ENCODE data around the gene RPGRIP1L. TPM values are rescaled to one million over a fixed set of nuclear protein-coding genes. Genes with fewer than 3 reads are reported as not detected.

The RPGRIP1L gene
- total RNA-seq, 3 donors from 2014 or later (not counting 1 experiment from before 2014, with no cell fraction given): 2.3 to 3.0 (median 2.6) TPM

GRCh38 chr16:53556521-53556920 is 147.1 kb downstream of the RPGRIP1L start:
- Mint-ChIP-seq H3K36me3 (no peaks in the 10 kb centered on the region), H3K9me3 (no peaks in the 10 kb centered on the region), H3K27ac (no peak overlapping the region), H3K4me1 (no peaks in the 10 kb centered on the region), H3K27me3 (ENCODE audit: low read depth in 2 of 2) (peaks cover 0 to 5% of the 10 kb centered on the region in 2 donors), H3K4me3 (no peak overlapping the region)
- intact Hi-C loops (cut with micrococcal nuclease): no loop called here
- H3K9me3 ChIP-seq (ENCODE audit: control insufficient read depth, insufficient read depth, low read length): no peaks in the 10 kb centered on the region
- H3K4me3 ChIP-seq (ENCODE audit: low read length): no peak overlapping the region
- no peak for TF ChIP-seq CTCF (IDR thresholded peaks at IDR 0.05)
- ATAC-seq: no peak
- no peaks in the 10 kb centered on the region for H3K27me3 ChIP-seq (ENCODE audit: control insufficient read depth, insufficient read depth, low read length)
- DNase-seq: no peak
- H3K4me1 ChIP-seq (ENCODE audit: control insufficient read depth, insufficient read depth, low read length): no peaks in the 10 kb centered on the region
- H3K27ac ChIP-seq (ENCODE audit: low read length): no peak overlapping the region
- H3K36me3 ChIP-seq (ENCODE audit: control insufficient read depth, insufficient read depth, low read length): no peaks in the 10 kb centered on the region
- WGBS (ENCODE audit: insufficient coverage): 93% methylated on average over 8 of the region's 8 CpGs

GRCh38 chr16:53549970-53550690 is 153.5 kb downstream of the RPGRIP1L start:
- H3K9me3 Mint-ChIP-seq: no peaks in the 10 kb centered on the region

More at GRCh38 chr16:53549970-53550690, 153.5 kb downstream of the RPGRIP1L start:
- H3K4me3 Mint-ChIP-seq: no peak overlapping the region
- WGBS (ENCODE audit: insufficient coverage): 13% methylated on average over 18 of the region's 18 CpGs
- TF ChIP-seq CTCF (IDR thresholded peaks at IDR 0.05): peak; percentile 76
- H3K4me1 Mint-ChIP-seq: peaks cover 18 to 21% of the 10 kb centered on the region in 2 donors
- peak; percentile 22 to 84 for DNase-seq
- intact Hi-C loops (cut with micrococcal nuclease): loop anchor here (5.0 kb wide), 1 partner anchor 1917 kb away; no protein-coding TSS in a partner anchor
- peaks cover 15 to 32% of the 10 kb centered on the region in 2 donors for H3K27me3 Mint-ChIP-seq (ENCODE audit: low read depth in 2 of 2)
- H3K9me3 ChIP-seq (ENCODE audit: control insufficient read depth, insufficient read depth, low read length): no peaks in the 10 kb centered on the region
- H3K27me3 ChIP-seq (ENCODE audit: control insufficient read depth, insufficient read depth, low read length): no peaks in the 10 kb centered on the region
- H3K27ac ChIP-seq (ENCODE audit: low read length): no peak overlapping the region
- H3K27ac Mint-ChIP-seq: peak overlapping the region in 1 of 2 donors; percentile 35
- H3K4me1 ChIP-seq (ENCODE audit: control insufficient read depth, insufficient read depth, low read length): peaks cover 9% of the 10 kb centered on the region
- H3K36me3 ChIP-seq (ENCODE audit: control insufficient read depth, insufficient read depth, low read length): no peaks in the 10 kb centered on the region
- H3K4me3 ChIP-seq (ENCODE audit: low read length): no peak overlapping the region
- ATAC-seq: peak; percentile 65 to 96 (median 94)
- H3K36me3 Mint-ChIP-seq: no peaks in the 10 kb centered on the region

Other genes starting within 250 kb of the RPGRIP1L start
- gene AKTIP, start 200.7 kb downstream of the RPGRIP1L start, total RNA-seq: 10 to 100 TPM; 22.0 to 33.2 (median 23.2) TPM
- gene FTO, start 297 bp upstream of the RPGRIP1L start, total RNA-seq: 10 to 100 TPM; 55.4 to 70.5 (median 55.4) TPM

Measured in natural killer cell (primary cell).